Endothelial cell of umbilical vein (primary cell): Measurements from ENCODE around the gene NF2. TPM values are rescaled to one million over a fixed set of nuclear protein-coding genes. Genes with fewer than 3 reads are reported as not detected.

ENCODE experiments used
- BruUV-seq: library from RNA; stranded (reverse); fragments of 400-500 nt; replicated peaks from 2 replicates; lab custom pipeline; 2021; lab: Mats Ljungman, UMichigan
- CTCF ChIA-PET: fragments of 300-600, 350-600 bp; sonication (Branson Sonifier 250); formaldehyde crosslinking; loops from one replicate; lab custom pipeline; 2021; ENCODE audit warnings: antibody characterized with exemption, inconsistent platforms; lab: Charles Lee
- POLR2A ChIA-PET: fragments of 300-600, 350-600 bp; sonication (Branson Sonifier 250); formaldehyde crosslinking; loops from one replicate; lab custom pipeline; 2021; ENCODE audit warnings: antibody characterized with exemption, inconsistent platforms; lab: Charles Lee
- DNase-seq: peaks from one replicate; pipeline ENCODE4 v3.0.0-alpha.2; 2011; ENCODE audit warnings: low read depth, low spot score
- FAIRE-seq: peaks from 2 replicates; lab custom pipeline; 2011; peaks lifted over from hg19 to GRCh38; lab: Jason Lieb, UNC
- H2AFZ ChIP-seq: 2 replicates; pipeline ENCODE4 v1.6.0; 2012; ENCODE audit warnings: low read depth, low read length, control low read depth, inconsistent platforms
- H3K27ac ChIP-seq: 2 replicates; pipeline ENCODE4 v1.5.1; 2011; ENCODE audit warnings: low read depth, mild to moderate bottlenecking, control low read depth, low read length, moderate library complexity; ENCODE audit not compliant: insufficient read depth
- H3K27me3 ChIP-seq, 2 experiments: 2 replicates each; pipeline versions ENCODE4 v1.6.0 to v1.6.1; 2011; ENCODE audit warnings: low read length in 2 of 2, mixed read lengths in 1 of 2; ENCODE audit not compliant: control insufficient read depth in 2 of 2, insufficient read depth in 2 of 2
- H3K36me3 ChIP-seq, 2 experiments: 2 replicates in 1 of 2; 3 replicates in 1 of 2; pipeline ENCODE4 v1.5.1; 2011; ENCODE audit warnings: low read length in 2 of 2, mild to moderate bottlenecking in 1 of 2, moderate library complexity in 1 of 2; ENCODE audit not compliant: control insufficient read depth in 2 of 2, insufficient read depth in 2 of 2; ENCODE audit errors: extremely low read depth in 1 of 2
- H3K4me1 ChIP-seq: 3 replicates; pipeline ENCODE4 v1.5.1; 2011; ENCODE audit warnings: mild to moderate bottlenecking, low read length; ENCODE audit not compliant: control insufficient read depth, insufficient read depth; ENCODE audit errors: extremely low read depth
- H3K4me2 ChIP-seq: 2 replicates; pipeline ENCODE4 v1.6.1; 2011; ENCODE audit warnings: low read length, control low read depth, mixed read lengths; ENCODE audit not compliant: insufficient read depth
- H3K4me3 ChIP-seq, 3 experiments: fragments of 200-600 bp in 1 of 3; sonication (generic), shearing (Covaris generic) in 1 of 3; replicated peaks in 1 of 3; 2 replicates each; pipeline ENCODE4 v1.5.1; 2011 to 2016; ENCODE audit warnings: control low read depth in 3 of 3, low read length in 3 of 3, mild to moderate bottlenecking in 2 of 3, inconsistent platforms in 1 of 3, low read depth in 1 of 3, moderate library complexity in 1 of 3; ENCODE audit not compliant: insufficient read depth in 1 of 3
- H3K79me2 ChIP-seq: 2 replicates; pipeline ENCODE4 v1.6.0; 2012; ENCODE audit warnings: low read length, inconsistent platforms; ENCODE audit not compliant: control insufficient read depth, insufficient read depth
- H3K9ac ChIP-seq: replicated peaks from 2 replicates; pipeline ENCODE3; 2011; ENCODE audit warnings: low read length, control low read depth; ENCODE audit not compliant: insufficient read depth; ENCODE audit errors: extremely low read depth
- H3K9me1 ChIP-seq: replicated peaks from 3 replicates; pipeline ENCODE4 v1.6.0; 2011; ENCODE audit warnings: mild to moderate bottlenecking, low read length; ENCODE audit not compliant: control insufficient read depth, insufficient read depth; ENCODE audit errors: extremely low read depth
- H3K9me3 ChIP-seq: replicated peaks from 2 replicates; pipeline ENCODE4 v1.5.1; 2012; ENCODE audit warnings: low read length, inconsistent platforms; ENCODE audit not compliant: control insufficient read depth, insufficient read depth
- H4K20me1 ChIP-seq: replicated peaks from 2 replicates; pipeline ENCODE3; 2011; ENCODE audit warnings: mild to moderate bottlenecking, low read length; ENCODE audit not compliant: control insufficient read depth, insufficient read depth; ENCODE audit errors: extremely low read depth
- CTCF ChIP-seq, 2 donors: IDR thresholded peaks; 1 replicate in 1 of 2; 2 replicates in 1 of 2; pipeline ENCODE4 v1.5.1; 2011; ENCODE audit warnings: low read length in 2 of 2, mild to moderate bottlenecking in 2 of 2, moderate library complexity in 2 of 2, control low read depth in 1 of 2, inconsistent platforms in 1 of 2, low read depth in 1 of 2; ENCODE audit not compliant: insufficient read depth in 1 of 2; ENCODE audit errors: extremely low read depth in 1 of 2
- EZH2 ChIP-seq: IDR thresholded peaks from 2 replicates; pipeline ENCODE4 v1.6.1; 2012; ENCODE audit warnings: borderline replicate concordance, low read depth, mild to moderate bottlenecking, moderate library complexity, low read length, inconsistent platforms; ENCODE audit not compliant: severe bottlenecking
- FOS ChIP-seq: IDR thresholded peaks from 2 replicates; pipeline ENCODE4 v1.6.1; 2011; ENCODE audit warnings: mild to moderate bottlenecking, low read length, moderate library complexity, borderline replicate concordance; ENCODE audit not compliant: insufficient read depth
- GATA2 ChIP-seq: IDR thresholded peaks from 2 replicates; pipeline ENCODE4 v1.7.0; 2011; ENCODE audit warnings: low read depth, mild to moderate bottlenecking, moderate library complexity, mixed read lengths, low read length; ENCODE audit not compliant: insufficient read length, insufficient read depth
- JUN ChIP-seq: IDR thresholded peaks from 2 replicates; pipeline ENCODE4 v1.6.1; 2011; ENCODE audit warnings: borderline replicate concordance, low read depth; ENCODE audit not compliant: insufficient read length, insufficient read depth
- MAX ChIP-seq: IDR thresholded peaks from 2 replicates; pipeline ENCODE4 v1.6.1; 2011; ENCODE audit not compliant: insufficient read depth, insufficient read length
- MYC ChIP-seq: IDR thresholded peaks from one replicate; pipeline ENCODE4 v1.6.1; 2011; ENCODE audit warnings: mild to moderate bottlenecking, low read depth, low read length
- POLR2A ChIP-seq: IDR thresholded peaks from 2 replicates; pipeline ENCODE4 v1.6.1; 2012; ENCODE audit warnings: low read depth, mild to moderate bottlenecking, control low read depth, low read length
- POLR2AphosphoS5 ChIP-seq: IDR thresholded peaks from 2 replicates; pipeline ENCODE4 v1.6.1; 2012; ENCODE audit warnings: low read depth, mild to moderate bottlenecking, control low read depth, low read length, moderate library complexity; ENCODE audit not compliant: insufficient read depth
- dilution Hi-C: fragments of 300-500 bp; cut with MboI; formaldehyde crosslinking; loops from one replicate; pipeline ENCODE4 v1.15.0; 2019; ENCODE audit warnings: low sequenced_read_pairs; ENCODE audit not compliant: extremely low pct_ligation_motif_present
- intact Hi-C: fragments of 100-400 bp; cut with micrococcal nuclease; formaldehyde crosslinking; loops from one replicate; pipeline ENCODE4 v1.10.0; 2022
- polyA plus RNA-seq, 4 experiments: library from polyadenylated mRNA; depleted of rRNA in 3 of 4; stranded (reverse) in 3 of 4; unstranded in 1 of 4; fragments of >200 nt; gene quantifications; 2 replicates each; pipeline versions ENCODE4 v1.2.1 to v1.2.3, GENCODE V29; 2011 to 2012; ENCODE audit warnings: missing spikeins in 1 of 4
- total RNA-seq: library from RNA; stranded (reverse); gene quantifications from 2 replicates; pipeline ENCODE4 v1.2.3, GENCODE V29; 2021

Gene NF2
- total and polyA plus RNA-seq, 2 donors (not counting 3 experiments of a cell fraction or from before 2014, with no cell fraction given), result 27.8 to 115 TPM

GRCh38 chr22:29691636-29692326, 88.3 kb downstream of the NF2 start:
- no peak overlapping the region for H2AFZ ChIP-seq
- intact Hi-C loops, result no loop called here
- ChIA-PET CTCF (interaction anchor here (0.8 to 7.0 kb wide), 4 partner anchors 12 to 397 kb away, joined by 3 to 92 read pairs (median 12); no protein-coding TSS in a partner anchor), POLR2A (no interaction called here)
- no peaks in the 10 kb centered on the region for H3K4me1 ChIP-seq
- H3K79me2 ChIP-seq, result no peaks in the 10 kb centered on the region
- dilution Hi-C loops, result no loop called here
- FAIRE-seq (no peak), DNase-seq (no peak)
- no peak overlapping the region for H3K4me3 ChIP-seq
- no peak for TF ChIP-seq EZH2
- no peak for TF ChIP-seq CTCF (IDR thresholded peaks at IDR 0.05; ENCODE audit: extremely low read depth in 1 of 2, insufficient read depth in 1 of 2, low read depth in 1 of 2, low read length in 2 of 2)
- no peak for TF ChIP-seq MAX
- no peak for TF ChIP-seq JUN
- no peak for TF ChIP-seq FOS
- no peak for TF ChIP-seq POLR2AphosphoS5
- TF ChIP-seq MYC, result no peak
- TF ChIP-seq GATA2, result no peak
- no peak for TF ChIP-seq POLR2A
- no peaks in the 10 kb centered on the region for H3K27me3 ChIP-seq
- peaks cover 5 to 27% of the 10 kb centered on the region in 2 experiments for H3K36me3 ChIP-seq
- no TSS peak for BruUV-seq
- no peak overlapping the region for H3K9ac ChIP-seq
- no peaks in the 10 kb centered on the region for H3K9me1 ChIP-seq
- H4K20me1 ChIP-seq, result no peaks in the 10 kb centered on the region
- H3K9me3 ChIP-seq, result no peaks in the 10 kb centered on the region
- H3K27ac ChIP-seq, result no peak overlapping the region
- H3K4me2 ChIP-seq, result no peak overlapping the region
